ENCODE data around the gene SYNGR1.

GRCh38 chr22:39303358-39303757 lies 46.4 kb upstream of the SYNGR1 start:
- TF ChIP-seq, protein P1, sequence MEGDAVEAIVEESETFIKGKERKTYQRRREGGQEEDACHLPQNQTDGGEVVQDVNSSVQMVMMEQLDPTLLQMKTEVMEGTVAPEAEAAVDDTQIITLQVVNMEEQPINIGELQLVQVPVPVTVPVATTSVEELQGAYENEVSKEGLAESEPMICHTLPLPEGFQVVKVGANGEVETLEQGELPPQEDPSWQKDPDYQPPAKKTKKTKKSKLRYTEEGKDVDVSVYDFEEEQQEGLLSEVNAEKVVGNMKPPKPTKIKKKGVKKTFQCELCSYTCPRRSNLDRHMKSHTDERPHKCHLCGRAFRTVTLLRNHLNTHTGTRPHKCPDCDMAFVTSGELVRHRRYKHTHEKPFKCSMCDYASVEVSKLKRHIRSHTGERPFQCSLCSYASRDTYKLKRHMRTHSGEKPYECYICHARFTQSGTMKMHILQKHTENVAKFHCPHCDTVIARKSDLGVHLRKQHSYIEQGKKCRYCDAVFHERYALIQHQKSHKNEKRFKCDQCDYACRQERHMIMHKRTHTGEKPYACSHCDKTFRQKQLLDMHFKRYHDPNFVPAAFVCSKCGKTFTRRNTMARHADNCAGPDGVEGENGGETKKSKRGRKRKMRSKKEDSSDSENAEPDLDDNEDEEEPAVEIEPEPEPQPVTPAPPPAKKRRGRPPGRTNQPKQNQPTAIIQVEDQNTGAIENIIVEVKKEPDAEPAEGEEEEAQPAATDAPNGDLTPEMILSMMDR (IDR thresholded peaks at IDR 0.05): no peak
- no peak for TF ChIP-seq POLR2A (IDR thresholded peaks at IDR 0.05)

All from stomach (tissue), 4 donors.